Muscle layer of duodenum (tissue), 2 donors: ENCODE results near the gene NPIPA7.
"Not testable (repeated sequence)": the region's sequence is repeated elsewhere in the genome, so short reads cannot be mapped to it uniquely, and the experiment has no call there.

Experiments used
- H3K27ac ChIP-seq: one replicate; pipeline ENCODE4 v1.7.0; 2013; ENCODE audit warnings: mild to moderate bottlenecking, low read length
- H3K27me3 ChIP-seq: one replicate; pipeline ENCODE4 v1.7.0; 2013; ENCODE audit warnings: low read depth, mild to moderate bottlenecking, control low read depth, low read length
- H3K36me3 ChIP-seq, 2 donors: one replicate each; pipeline ENCODE4 v1.7.0; 2013; ENCODE audit warnings: low read length in 2 of 2, control low read depth in 1 of 2, mild to moderate bottlenecking in 1 of 2; ENCODE audit not compliant: insufficient read depth in 2 of 2, control insufficient read depth in 1 of 2
- H3K4me1 ChIP-seq, 2 donors: one replicate each; pipeline ENCODE4 v1.7.0; 2013; ENCODE audit warnings: low read length in 2 of 2, mild to moderate bottlenecking in 2 of 2, control low read depth in 1 of 2, moderate library complexity in 1 of 2; ENCODE audit not compliant: insufficient read depth in 2 of 2, control insufficient read depth in 1 of 2
- H3K4me3 ChIP-seq, 2 donors: one replicate each; pipeline ENCODE4 v1.7.0; 2013; ENCODE audit warnings: low read length in 2 of 2, low read depth in 1 of 2, mild to moderate bottlenecking in 1 of 2
- H3K9me3 ChIP-seq, 2 donors: one replicate each; pipeline ENCODE4 v1.7.0; 2013; ENCODE audit warnings: low read length in 2 of 2, control low read depth in 1 of 2, mild to moderate bottlenecking in 1 of 2; ENCODE audit not compliant: control insufficient read depth in 1 of 2
- donor health status: healthy.

Gene NPIPA7

GRCh38 chr16:16369081-16369856 is 9.7 kb upstream of the NPIPA7 start:
- H3K36me3 ChIP-seq, H3K27me3 ChIP-seq, H3K4me1 ChIP-seq, H3K4me3 ChIP-seq, H3K9me3 ChIP-seq, H3K27ac ChIP-seq: not testable (repeated sequence)

GRCh38 chr16:16371136-16371735 is 7.7 kb upstream of the NPIPA7 start:
- not testable (repeated sequence) for H3K36me3 ChIP-seq, H3K4me1 ChIP-seq, H3K27me3 ChIP-seq, H3K4me3 ChIP-seq, H3K27ac ChIP-seq, H3K9me3 ChIP-seq

GRCh38 chr16:16374192-16374591 is 4.7 kb upstream of the NPIPA7 start:
- not testable (repeated sequence) for H3K27ac ChIP-seq, H3K9me3 ChIP-seq, H3K27me3 ChIP-seq, H3K36me3 ChIP-seq, H3K4me3 ChIP-seq, H3K4me1 ChIP-seq

- not testable (repeated sequence) for H3K4me3 ChIP-seq, H3K27me3 ChIP-seq, H3K36me3 ChIP-seq, H3K4me1 ChIP-seq, H3K27ac ChIP-seq, H3K9me3 ChIP-seq
Measured at GRCh38 chr16:16399685-16400084, 20.7 kb downstream of the NPIPA7 start.

GRCh38 chr16:16402333-16402732 is 23.4 kb downstream of the NPIPA7 start:
- not testable (repeated sequence) for H3K9me3 ChIP-seq, H3K36me3 ChIP-seq, H3K4me3 ChIP-seq, H3K27me3 ChIP-seq, H3K4me1 ChIP-seq, H3K27ac ChIP-seq

GRCh38 chr16:16404283-16404682 is 25.3 kb downstream of the NPIPA7 start:
- H3K9me3 ChIP-seq, H3K4me1 ChIP-seq, H3K27ac ChIP-seq, H3K36me3 ChIP-seq, H3K4me3 ChIP-seq, H3K27me3 ChIP-seq: not testable (repeated sequence)

GRCh38 chr16:16405421-16405820 is 26.5 kb downstream of the NPIPA7 start:
- H3K4me1 ChIP-seq, H3K27ac ChIP-seq, H3K9me3 ChIP-seq, H3K27me3 ChIP-seq, H3K36me3 ChIP-seq, H3K4me3 ChIP-seq: not testable (repeated sequence)

- not testable (repeated sequence) for H3K27me3 ChIP-seq, H3K9me3 ChIP-seq, H3K27ac ChIP-seq, H3K4me3 ChIP-seq, H3K4me1 ChIP-seq, H3K36me3 ChIP-seq
Measured at GRCh38 chr16:16408430-16408829, 29.5 kb downstream of the NPIPA7 start.

- not testable (repeated sequence) for H3K4me1 ChIP-seq, H3K27me3 ChIP-seq, H3K9me3 ChIP-seq, H3K27ac ChIP-seq, H3K36me3 ChIP-seq, H3K4me3 ChIP-seq
Measured at GRCh38 chr16:16413773-16414172, 34.8 kb downstream of the NPIPA7 start.

GRCh38 chr16:16417071-16417470 is 38.1 kb downstream of the NPIPA7 start:
- not testable (repeated sequence) for H3K27ac ChIP-seq, H3K36me3 ChIP-seq, H3K9me3 ChIP-seq, H3K4me3 ChIP-seq, H3K27me3 ChIP-seq, H3K4me1 ChIP-seq

- H3K9me3 ChIP-seq, H3K27ac ChIP-seq, H3K36me3 ChIP-seq, H3K4me3 ChIP-seq, H3K27me3 ChIP-seq, H3K4me1 ChIP-seq: not testable (repeated sequence)
Measured at GRCh38 chr16:16417914-16418544, 39.1 kb downstream of the NPIPA7 start.

GRCh38 chr16:16420515-16420914 is 41.6 kb downstream of the NPIPA7 start:
- H3K4me1 ChIP-seq, H3K36me3 ChIP-seq, H3K4me3 ChIP-seq, H3K27me3 ChIP-seq, H3K27ac ChIP-seq, H3K9me3 ChIP-seq: not testable (repeated sequence)
